HG03378 (cell line): ENCODE measurements around the gene IGLL1.
"Not testable (repeated sequence)": the region's sequence is repeated elsewhere in the genome, so short reads cannot be mapped to it uniquely, and the experiment has no call there.

Experiments
- ATAC-seq: cut with Tn5 transposase; IDR thresholded peaks from one replicate; pipeline ENCODE4 v1.9.1; 2021; ENCODE audit warnings: mild to moderate bottlenecking, moderate library complexity; ENCODE audit not compliant: unreplicated experiment

Gene IGLL1

DNA sequence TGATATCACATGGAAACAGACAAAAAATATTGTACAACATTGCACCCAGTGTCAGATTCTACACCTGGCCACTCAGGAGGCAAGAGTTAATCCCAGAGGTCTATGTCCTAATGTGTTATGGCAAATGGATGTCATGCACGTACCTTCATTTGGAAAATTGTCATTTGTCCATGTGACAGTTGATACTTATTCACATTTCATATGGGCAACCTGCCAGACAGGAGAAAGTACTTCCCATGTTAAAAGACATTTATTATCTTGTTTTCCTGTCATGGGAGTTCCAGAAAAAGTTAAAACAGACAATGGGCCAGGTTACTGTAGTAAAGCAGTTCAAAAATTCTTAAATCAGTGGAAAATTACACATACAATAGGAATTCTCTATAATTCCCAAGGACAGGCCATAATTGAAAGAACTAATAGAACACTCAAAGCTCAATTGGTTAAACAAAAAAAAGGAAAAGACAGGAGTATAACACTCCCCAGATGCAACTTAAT, 36.5 kb downstream of the IGLL1 start:
- not testable (repeated sequence) for ATAC-seq

DNA sequence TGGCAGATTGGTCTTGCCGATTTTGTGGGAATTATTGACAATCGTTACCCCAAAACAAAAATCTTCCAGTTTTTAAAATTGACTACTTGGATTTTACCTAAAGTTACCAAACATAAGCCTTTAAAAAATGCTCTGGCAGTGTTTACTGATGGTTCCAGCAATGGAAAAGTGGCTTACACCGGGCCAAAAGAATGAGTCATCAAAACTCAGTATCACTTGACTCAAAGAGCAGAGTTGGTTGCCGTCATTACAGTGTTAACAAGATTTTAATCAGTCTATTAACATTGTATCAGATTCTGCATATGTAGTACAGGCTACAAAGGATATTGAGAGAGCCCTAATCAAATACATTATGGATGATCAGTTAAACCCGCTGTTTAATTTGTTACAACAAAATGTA, 37.2 kb downstream of the IGLL1 start:
- no peak for ATAC-seq

DNA sequence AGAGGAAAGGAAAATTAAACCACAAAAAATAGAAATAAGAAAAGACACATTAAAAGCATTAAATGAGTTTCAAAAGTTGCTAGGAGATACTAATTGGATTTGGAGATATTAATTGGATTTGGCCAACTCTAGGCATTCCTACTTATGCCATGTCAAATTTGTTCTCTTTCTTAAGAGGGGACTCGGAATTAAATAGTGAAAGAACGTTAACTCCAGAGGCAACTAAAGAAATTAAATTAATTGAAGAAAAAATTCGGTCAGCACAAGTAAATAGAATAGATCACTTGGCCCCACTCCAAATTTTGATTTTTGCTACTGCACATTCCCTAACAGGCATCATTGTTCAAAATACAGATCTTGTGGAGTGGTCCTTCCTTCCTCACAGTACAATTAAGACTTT, 37.7 kb downstream of the IGLL1 start:
- not testable (repeated sequence) for ATAC-seq

DNA sequence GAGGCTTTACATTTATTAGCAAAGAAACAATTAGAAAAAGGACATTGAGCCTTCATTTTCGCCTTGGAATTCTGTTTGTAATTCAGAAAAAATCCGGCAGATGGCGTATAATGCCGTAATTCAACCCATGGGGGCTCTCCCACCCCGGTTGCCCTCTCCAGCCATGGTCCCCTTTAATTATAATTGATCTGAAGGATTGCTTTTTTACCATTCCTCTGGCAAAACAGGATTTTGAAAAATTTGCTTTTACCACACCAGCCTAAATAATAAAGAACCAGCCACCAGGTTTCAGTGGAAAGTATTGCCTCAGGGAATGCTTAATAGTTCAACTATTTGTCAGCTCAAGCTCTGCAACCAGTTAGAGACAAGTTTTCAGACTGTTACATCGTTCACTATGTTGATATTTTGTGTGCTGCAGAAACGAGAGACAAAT, 38.2 kb downstream of the IGLL1 start:
- ATAC-seq: not testable (repeated sequence)

DNA sequence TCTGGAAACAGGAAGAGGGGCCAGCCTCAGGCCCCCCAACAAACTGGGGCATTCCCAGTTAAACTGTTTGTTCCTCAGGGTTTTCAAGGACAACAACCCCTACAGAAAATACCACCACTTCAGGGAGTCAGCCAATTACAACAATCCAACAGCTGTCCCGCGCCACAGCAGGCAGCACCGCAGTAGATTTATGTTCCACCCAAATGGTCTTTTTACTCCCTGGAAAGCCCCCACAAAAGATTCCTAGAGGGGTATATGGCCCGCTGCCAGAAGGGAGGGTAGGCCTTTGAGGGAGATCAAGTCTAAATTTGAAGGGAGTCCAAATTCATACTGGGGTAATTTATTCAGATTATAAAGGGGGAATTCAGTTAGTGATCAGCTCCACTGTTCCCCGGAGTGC, 39.3 kb downstream of the IGLL1 start:
- ATAC-seq: not testable (repeated sequence)

DNA sequence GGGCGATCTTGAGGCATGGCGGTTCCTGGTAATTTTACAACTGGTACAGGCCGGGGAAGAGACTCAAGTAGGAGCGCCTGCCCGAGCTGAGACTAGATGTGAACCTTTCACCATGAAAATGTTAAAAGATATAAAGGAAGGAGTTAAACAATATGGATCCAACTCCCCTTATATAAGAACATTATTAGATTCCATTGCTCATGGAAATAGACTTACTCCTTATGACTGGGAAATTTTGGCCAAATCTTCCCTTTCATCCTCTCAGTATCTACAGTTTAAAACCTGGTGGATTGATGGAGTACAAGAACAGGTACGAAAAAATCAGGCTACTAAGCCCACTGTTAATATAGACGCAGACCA, 40.3 kb downstream of the IGLL1 start:
- not testable (repeated sequence) for ATAC-seq

DNA sequence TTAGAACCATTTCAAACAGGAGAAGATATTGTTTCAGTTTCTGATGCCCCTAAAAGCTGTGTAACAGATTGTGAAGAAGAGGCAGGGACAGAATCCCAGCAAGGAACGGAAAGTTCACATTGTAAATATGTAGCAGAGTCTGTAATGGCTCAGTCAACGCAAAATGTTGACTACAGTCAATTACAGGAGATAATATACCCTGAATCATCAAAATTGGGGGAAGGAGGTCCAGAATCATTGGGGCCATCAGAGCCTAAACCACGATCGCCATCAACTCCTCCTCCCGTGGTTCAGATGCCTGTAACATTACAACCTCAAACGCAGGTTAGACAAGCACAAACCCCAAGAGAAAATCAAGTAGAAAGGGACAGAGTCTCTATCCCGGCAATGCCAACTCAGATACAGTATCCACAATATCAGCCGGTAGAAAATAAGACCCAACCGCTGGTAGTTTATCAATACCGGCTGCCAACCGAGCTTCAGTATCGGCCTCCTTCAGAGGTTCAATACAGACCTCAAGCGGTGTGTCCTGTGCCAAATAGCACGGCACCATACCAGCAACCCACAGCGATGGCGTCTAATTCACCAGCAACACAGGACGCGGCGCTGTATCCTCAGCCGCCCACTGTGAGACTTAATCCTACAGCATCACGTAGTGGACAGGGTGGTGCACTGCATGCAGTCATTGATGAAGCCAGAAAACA, 40.8 kb downstream of the IGLL1 start:
- ATAC-seq: no peak

DNA sequence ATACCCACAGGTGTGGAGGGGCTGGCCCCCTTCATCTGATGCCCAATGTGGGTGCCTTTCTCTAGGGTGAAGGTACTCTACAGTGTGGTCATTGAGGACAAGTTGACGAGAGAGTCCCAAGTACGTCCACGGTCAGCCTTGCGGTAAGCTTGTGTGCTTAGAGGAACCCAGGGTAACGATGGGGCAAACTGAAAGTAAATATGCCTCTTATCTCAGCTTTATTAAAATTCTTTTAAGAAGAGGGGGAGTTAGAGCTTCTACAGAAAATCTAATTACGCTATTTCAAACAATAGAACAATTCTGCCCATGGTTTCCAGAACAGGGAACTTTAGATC, 41.4 kb downstream of the IGLL1 start:
- ATAC-seq: not testable (repeated sequence)

DNA sequence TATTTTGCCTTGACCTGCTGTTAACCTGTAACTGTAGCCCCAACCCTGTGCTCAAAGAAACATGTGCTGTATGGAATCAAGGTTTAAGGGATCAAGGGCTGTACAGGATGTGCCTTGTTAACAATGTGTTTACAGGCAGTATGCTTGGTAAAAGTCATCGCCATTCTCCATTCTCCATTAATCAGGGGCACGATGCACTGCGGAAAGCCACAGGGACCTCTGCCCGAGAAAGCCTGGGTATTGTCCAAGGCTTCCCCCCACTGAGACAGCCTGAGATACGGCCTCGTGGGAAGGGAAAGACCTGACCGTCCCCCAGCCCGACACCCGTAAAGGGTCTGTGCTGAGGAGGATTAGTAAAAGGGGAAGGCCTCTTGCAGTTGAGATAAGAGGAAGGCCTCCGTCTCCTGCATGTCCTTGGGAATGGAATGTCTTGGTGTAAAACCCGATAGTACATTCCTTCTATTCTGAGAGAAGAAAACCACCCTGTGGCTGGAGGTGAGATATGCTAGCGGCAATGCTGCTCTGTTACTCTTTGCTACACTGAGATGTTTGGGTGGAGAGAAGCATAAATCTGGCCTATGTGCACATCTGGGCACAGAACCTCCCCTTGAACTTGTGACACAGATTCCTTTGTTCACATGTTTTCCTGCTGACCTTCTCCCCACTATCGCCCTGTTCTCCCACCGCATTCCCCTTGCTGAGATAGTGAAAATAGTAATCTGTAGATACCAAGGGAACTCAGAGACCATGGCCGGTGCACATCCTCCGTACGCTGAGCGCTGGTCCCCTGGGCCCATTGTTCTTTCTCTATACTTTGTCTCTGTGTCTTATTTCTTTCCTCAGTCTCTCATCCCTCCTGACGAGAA, 42.0 kb downstream of the IGLL1 start:
- ATAC-seq: not testable (repeated sequence)

DNA sequence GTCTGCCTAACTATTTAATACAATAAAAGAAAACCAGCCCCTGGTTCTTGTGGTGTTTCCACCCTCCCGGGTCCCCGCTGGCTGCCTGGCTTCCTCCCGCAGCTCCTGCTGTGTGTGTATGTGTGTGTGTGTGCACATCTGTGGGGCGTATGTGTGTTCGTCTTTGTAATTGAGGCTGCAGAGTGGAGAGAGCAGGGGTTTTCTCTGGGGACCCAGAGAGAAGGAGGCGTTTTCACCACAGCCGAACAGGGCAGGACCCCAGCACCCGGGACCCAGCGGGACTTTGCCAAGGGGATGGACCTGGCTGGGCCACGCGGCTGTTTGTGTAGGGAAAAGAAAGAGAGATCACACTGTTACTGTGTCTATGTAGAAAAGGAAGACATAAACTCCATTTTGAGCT, 42.7 kb downstream of the IGLL1 start:
- no peak for ATAC-seq

DNA sequence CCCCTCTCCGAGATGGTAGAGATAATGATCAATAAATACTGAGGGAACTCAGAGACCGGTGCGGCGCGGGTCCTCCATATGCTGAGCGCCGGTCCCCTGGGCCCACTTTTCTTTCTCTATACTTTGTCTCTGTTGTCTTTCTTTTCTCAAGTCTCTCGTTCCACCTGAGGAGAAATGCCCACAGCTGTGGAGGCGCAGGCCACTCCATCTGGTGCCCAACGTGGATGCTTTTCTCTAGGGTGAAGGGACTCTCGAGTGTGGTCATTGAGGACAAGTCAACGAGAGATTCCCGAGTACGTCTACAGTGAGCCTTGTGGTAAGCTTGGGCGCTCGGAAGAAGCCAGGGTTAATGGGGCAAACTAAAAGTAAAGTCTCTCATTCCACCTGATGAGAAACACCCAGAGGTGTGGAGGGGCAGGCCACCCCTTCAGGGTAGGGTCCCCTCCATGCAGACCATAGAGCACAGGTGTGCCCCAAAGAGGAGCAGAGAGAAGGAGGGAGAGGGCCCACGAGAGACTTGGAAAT, 43.2 kb downstream of the IGLL1 start:
- no peak for ATAC-seq

DNA sequence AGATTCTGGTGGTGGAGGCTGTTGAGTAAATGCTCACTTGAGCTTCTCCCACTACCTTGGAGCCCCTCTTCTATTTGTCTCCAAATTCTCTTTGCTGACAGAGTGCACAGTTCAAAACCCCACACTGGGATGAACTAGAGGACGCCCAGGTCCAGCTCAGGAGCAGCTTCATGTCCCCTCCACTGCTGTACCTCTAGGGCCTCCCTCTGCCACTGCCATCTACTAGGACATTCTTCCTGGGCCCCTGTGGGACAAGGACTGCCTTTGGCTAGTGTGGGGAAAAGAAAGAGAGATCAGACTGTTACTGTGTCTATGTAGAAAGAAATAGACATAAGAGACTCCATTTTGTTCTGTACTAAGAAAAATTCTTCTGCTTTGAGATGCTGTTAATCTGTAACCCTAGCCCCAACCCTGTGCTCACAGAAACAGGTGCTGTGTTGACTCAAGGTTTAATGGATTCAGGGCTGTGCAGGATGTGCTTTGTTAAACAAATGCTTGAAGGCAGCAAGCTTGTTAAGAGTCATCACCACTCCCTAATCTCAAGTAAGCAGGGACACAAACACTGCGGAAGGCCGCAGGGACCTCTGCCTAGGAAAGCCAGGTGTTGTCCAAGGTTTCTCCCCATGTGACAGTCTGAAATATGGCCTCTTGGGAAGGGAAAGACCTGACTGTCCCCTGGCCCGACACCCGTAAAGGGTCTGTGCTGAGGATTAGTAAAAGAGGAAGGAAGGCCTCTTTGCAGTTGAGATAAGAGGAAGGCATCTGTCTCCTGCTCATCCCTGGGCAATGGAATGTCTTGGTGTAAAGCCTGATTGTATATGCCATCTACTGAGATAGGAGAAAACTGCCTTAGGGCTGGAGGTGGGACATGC, 44.1 kb downstream of the IGLL1 start:
- ATAC-seq: not testable (repeated sequence)

DNA sequence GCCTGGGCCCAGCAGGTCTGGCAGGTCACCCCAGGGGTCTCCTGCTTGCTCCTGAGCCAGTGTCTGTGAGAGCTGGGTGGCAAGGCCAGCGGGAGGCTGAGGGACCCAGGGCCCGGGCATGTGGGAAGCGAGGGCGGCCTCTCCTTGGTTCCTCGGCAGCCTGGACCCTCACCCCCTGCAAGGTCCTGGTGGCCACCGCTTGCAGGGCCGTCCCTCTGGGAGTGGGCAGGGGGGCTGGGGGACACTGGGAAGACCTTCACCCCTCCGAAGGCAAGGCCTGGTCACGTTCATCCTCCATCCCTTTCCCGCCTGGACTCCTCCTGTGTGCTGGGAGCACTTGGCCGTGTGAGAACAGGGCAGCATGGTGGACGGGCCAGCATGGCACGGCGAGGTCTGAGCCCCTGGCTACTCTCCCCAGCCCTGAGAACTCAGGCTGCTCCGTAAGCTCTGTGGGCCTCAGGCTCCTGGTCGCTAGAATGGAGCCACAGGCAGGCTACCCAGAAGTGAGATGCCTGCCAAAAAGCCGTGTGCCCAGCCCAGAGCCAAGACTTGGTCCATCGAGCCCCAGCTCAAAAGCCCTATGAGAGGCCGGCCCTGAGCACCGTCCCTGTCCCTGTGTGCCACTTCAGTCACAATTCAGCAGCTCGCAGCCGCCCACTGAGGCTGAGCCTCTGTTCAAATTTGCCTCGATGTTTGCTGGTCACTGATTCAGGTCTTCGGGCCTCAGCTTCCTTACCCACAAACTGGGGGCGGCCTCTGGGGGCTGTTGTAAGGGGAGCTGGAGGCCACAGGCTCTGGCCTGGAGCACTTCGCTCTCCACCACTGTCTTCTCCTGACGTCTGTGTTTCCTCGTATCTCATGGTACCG, 45.0 kb downstream of the IGLL1 start:
- no peak for ATAC-seq

DNA sequence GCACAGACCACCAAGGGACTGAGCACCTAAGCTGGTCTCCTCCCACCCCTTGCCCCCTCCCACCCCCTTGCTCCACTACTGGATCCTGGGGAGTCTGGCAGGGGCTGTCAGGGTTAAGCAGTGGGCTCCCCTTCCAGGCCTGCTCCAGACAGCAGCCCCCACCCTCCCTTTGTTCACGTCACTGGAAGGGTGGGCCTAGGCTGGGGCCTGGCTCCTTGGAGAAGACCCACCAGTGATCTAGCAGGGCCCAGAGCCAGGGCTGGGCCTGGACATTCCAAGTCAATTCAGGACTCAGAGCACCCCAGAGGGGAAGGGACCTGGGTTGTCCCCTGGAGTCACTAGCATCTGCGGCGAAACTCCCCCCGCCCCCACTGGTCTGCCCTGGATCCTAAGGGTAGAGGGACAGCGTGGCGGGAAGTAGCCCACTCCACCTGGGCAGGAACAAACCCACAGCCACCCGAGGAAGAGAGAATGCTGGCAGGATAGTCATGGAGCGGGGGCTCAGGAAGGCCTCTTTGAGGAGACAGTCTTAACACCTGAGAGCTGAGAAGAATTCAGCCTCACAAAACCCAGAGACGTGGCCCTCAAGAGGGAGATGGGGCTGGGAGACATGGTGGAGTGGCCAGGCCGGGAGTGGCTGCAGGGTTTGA, 45.8 kb downstream of the IGLL1 start:
- ATAC-seq: no peak

DNA sequence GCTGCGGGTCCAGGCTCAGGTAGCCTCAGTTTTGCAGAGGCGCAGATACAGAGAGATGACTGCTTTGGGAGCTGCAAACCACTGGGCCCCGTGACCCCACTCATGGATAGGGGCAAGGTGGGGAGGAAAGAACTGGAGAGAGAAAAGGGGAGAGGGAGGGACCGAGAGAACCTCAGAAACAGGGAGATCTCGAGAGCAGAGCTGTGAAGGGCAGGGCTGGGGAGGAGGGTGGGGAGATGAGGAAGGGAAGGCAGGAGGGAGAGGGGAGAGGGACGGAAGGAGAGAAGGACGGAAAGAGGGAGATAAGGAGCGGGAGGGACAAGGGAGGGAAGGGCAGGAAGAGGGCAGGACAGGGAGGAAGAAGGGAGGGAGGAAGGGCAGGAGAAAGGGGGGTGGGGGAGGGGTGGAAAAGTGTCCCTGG, 46.3 kb downstream of the IGLL1 start:
- ATAC-seq: no peak

DNA sequence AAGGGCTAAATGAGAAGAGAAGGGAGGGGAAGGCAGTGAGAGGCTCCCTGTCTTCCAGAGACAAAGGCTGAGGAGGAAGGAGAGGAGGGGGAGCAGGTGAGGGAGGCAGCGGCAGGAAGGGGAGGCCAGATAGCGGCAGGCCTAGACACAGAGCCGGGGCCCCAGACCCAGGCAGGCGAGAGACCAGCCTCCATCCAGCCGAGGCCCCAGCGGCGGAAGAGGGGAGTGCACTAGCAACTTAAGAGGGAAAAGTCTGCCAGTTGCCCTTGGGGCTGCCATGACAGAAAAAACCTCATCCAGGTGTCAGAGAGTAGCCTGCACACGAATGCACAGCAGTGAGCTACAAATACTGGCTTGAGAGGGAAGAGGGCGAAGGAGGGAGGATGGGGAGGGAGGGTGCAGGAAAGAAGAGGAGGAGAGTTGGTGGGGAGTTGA, 46.7 kb downstream of the IGLL1 start:
- ATAC-seq: no peak

DNA sequence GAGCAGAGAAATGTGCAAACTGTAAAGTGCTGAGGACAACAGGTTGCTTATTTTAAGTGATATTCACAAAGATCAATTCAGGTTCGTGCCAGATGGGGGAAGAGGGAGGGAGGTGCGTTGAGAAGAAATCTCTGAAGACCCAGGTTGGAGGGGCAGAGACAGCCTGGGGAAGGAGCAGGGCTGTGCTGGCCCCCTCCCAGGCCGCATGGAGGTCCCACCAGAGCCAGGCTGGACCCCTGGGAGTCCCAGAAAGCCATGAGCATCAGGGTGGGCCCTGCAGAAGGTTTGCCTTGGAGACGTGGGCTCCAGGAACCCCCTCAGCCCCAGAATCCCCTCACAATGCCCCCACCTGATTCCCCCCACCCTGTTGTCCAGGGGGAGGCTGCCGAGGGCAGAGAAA, 47.4 kb downstream of the IGLL1 start:
- no peak for ATAC-seq

DNA sequence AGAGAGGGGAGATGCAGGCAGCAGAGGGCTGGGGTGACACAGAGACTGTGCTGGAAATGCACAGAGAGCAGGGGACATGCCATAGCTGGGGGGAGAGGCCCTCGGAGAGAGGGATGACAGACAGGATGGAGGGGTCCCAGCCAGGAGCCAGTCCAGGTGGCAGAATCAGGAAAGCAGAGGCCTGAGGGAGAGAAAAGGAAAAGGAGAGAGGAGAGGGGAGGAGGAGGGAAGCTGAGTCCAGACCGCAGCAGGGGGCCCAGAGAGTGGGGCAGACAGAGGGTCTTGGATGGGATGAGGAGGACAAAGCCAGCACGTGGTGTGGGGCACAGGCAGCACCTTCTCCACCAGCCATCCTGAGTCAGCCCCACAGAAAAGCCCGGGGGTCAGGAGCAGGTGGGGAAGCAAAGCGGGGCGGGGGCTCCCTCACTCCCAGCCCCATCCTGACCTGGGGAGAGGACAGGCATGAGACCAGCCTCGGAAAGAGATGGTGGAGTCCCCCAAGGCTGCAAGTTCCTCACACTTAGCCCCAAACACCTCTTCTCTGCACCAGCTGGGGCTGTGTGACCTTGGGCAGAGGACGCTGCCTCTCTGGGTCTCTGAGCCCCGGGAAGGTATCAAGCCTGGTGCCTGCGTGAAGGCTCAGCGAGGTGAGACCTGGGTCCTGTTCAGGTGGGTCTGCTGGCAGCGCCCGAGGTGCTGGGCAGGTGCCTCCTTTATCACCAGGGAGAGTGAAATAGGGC, 48.0 kb downstream of the IGLL1 start:
- no peak for ATAC-seq
